K562 (cell line): Measurements from ENCODE around the gene SLC35F4. TPM values are rescaled to one million over a fixed set of nuclear protein-coding genes. Genes with fewer than 3 reads are reported as not detected.

Experiments used
- ATAC-seq: fragments of 200-7000 bp; cut with Tn5 transposase; 3 replicates; pipeline ENCODE4 v1.9.1; 2020; ENCODE audit warnings: moderate library complexity
- BruUV-seq: library from RNA; stranded (reverse); fragments of 400-500 nt; replicated peaks from 2 replicates; lab custom pipeline; 2021; lab: Mats Ljungman, UMichigan
- CTCF ChIA-PET: fragments of 300-600 bp; formaldehyde crosslinking; extraction: SDS; loops from one replicate; lab custom pipeline; 2021; ENCODE audit warnings: low intra/inter-chr PET ratio; lab: Yijun Ruan, JAX
- POLR2A ChIA-PET: fragments of 300-600, 350-650 bp; sonication (Branson Sonifier 250); formaldehyde crosslinking; extraction: SDS; loops from one replicate; lab custom pipeline; 2021; ENCODE audit warnings: antibody characterized with exemption, inconsistent platforms; lab: Yijun Ruan, JAX
- DNase-seq, 4 experiments: peaks; one replicate each; pipeline versions ENCODE4 v3.0.0 to v3.0.0-alpha.2; 2011 to 2018; ENCODE audit warnings: low spot score in 3 of 4, mixed read lengths in 3 of 4; ENCODE audit errors: extremely low read depth in 1 of 4
- FAIRE-seq: peaks from 2 replicates; lab custom pipeline; 2011; peaks lifted over from hg19 to GRCh38; lab: Jason Lieb, UNC
- H2AFZ ChIP-seq: 2 replicates; pipeline ENCODE4 v1.6.0; 2011; ENCODE audit warnings: low read depth, low read length, control low read depth, inconsistent platforms
- H3K27ac ChIP-seq: fragments of 200-600 bp; 3 replicates; pipeline ENCODE4 v1.8.0; 2011; ENCODE audit warnings: low read depth, mild to moderate bottlenecking, control low read depth, inconsistent platforms, low read length, moderate library complexity, mixed read lengths; ENCODE audit errors: extremely low read depth
- H3K27me3 ChIP-seq, 2 experiments: fragments of 300-600 bp in 1 of 2; 2 replicates in 1 of 2; 3 replicates in 1 of 2; pipeline versions ENCODE4 v1.6.0 to v1.8.0; 2011; ENCODE audit warnings: inconsistent platforms in 2 of 2, low read length in 2 of 2, mild to moderate bottlenecking in 1 of 2, mixed read lengths in 1 of 2, moderate library complexity in 1 of 2; ENCODE audit not compliant: control insufficient read depth in 2 of 2, insufficient read depth in 2 of 2
- H3K36me3 ChIP-seq: fragments of 300-600 bp; 3 replicates; pipeline ENCODE4 v1.8.0; 2011; ENCODE audit warnings: mild to moderate bottlenecking, low read length, inconsistent platforms; ENCODE audit not compliant: control insufficient read depth, insufficient read depth
- H3K4me1 ChIP-seq, 2 experiments: fragments of 200-600 bp in 1 of 2; replicated peaks in 1 of 2; 2 replicates in 1 of 2; 3 replicates in 1 of 2; pipeline versions ENCODE4 v1.5.1 to v1.8.0; 2011; ENCODE audit warnings: inconsistent platforms in 2 of 2, low read length in 2 of 2, mild to moderate bottlenecking in 1 of 2, mixed read lengths in 1 of 2, moderate library complexity in 1 of 2; ENCODE audit not compliant: control insufficient read depth in 2 of 2, insufficient read depth in 2 of 2
- H3K4me2 ChIP-seq: 2 replicates; pipeline ENCODE4 v1.6.1; 2011; ENCODE audit warnings: low read length, control low read depth, inconsistent platforms, mixed read lengths; ENCODE audit not compliant: insufficient read depth
- H3K4me3 ChIP-seq: fragments of 200-600 bp; sonication (generic), shearing (Covaris generic); 2 replicates; pipeline ENCODE4 v1.5.1; 2016; ENCODE audit warnings: control low read depth, inconsistent platforms
- H3K79me2 ChIP-seq: fragments of 200-600 bp; 3 replicates; pipeline ENCODE4 v1.8.0; 2011; ENCODE audit warnings: low read length, inconsistent platforms; ENCODE audit not compliant: control insufficient read depth, insufficient read depth
- H3K9ac ChIP-seq, 2 experiments: 2 replicates each; pipeline versions ENCODE4 v1.6.0 to v1.6.1; 2011; ENCODE audit warnings: low read depth in 2 of 2, low read length in 2 of 2, control low read depth in 1 of 2, inconsistent platforms in 1 of 2, mild to moderate bottlenecking in 1 of 2, mixed read lengths in 1 of 2; ENCODE audit not compliant: insufficient read depth in 1 of 2
- H3K9me1 ChIP-seq: one replicate; pipeline ENCODE4 v1.6.0; 2011; ENCODE audit warnings: inconsistent platforms, mild to moderate bottlenecking, low read length, moderate library complexity; ENCODE audit not compliant: control insufficient read depth, insufficient read depth
- H3K9me3 ChIP-seq: replicated peaks from 2 replicates; pipeline ENCODE4 v1.5.1; 2011; ENCODE audit warnings: low read depth, low read length, inconsistent platforms; ENCODE audit not compliant: control insufficient read depth, insufficient read depth
- H4K20me1 ChIP-seq: replicated peaks from 2 replicates; pipeline ENCODE4 v1.6.1; 2011; ENCODE audit warnings: low read length, inconsistent platforms, mixed read lengths; ENCODE audit not compliant: control insufficient read depth, insufficient read depth
- CBX5 ChIP-seq: IDR thresholded peaks from 2 replicates; pipeline ENCODE4 v1.6.1; 2014; ENCODE audit warnings: low read depth, borderline replicate concordance
- CEBPB ChIP-seq: fragments of 450-650 bp; IDR thresholded peaks from 2 replicates; pipeline ENCODE4 v1.6.1; 2016; ENCODE audit warnings: missing genetic modification characterization, missing compliant biosample characterization
- KLF16 ChIP-seq: IDR thresholded peaks from 2 replicates; pipeline ENCODE4 v1.6.1; 2016; ENCODE audit warnings: antibody characterized with exemption
- NR1H2 ChIP-seq: sonication (generic); formaldehyde crosslinking; IDR thresholded peaks from 2 replicates; pipeline ENCODE4 v1.4.0; 2020; ENCODE audit warnings: mild to moderate bottlenecking, missing genetic modification reagents
- PTBP1 ChIP-seq: fragments of 200-400 bp; formaldehyde crosslinking; IDR thresholded peaks from 2 replicates; pipeline ENCODE4 v1.6.1; 2017; ENCODE audit warnings: low read depth, low read length
- WGBS: fragments of 100-300 bp; shearing (Covaris generic); methylation state at CpG from one replicate; pipeline ENCODE4 v1.1.6; 2016; ENCODE audit warnings: low coverage, mixed read lengths; ENCODE audit not compliant: insufficient coverage; ENCODE audit errors: missing lambda C conversion rate; 5-methylcytosine and 5-hydroxymethylcytosine counted together
- in situ Hi-C: fragments of 300-500 bp; cut with MboI; formaldehyde crosslinking; loops from 4 replicates; pipeline ENCODE4 v1.15.0; 2018; ENCODE audit warnings: inconsistent platforms, mixed read lengths
- intact Hi-C: fragments of 100-400 bp; cut with micrococcal nuclease; formaldehyde crosslinking; loops from 2 replicates; pipeline ENCODE4 v1.14.2; 2022
- polyA plus RNA-seq, 8 experiments: library from polyadenylated mRNA; depleted of rRNA in 4 of 8; stranded (reverse) in 5 of 8; unstranded in 3 of 8; fragments of >200 nt; fragmentation: Nextera tagmentation in 2 of 8; fragmentation: Illumina TruSeq in 1 of 8; extraction: Ambion mirVana in 2 of 8; extraction: Trizol in 1 of 8; gene quantifications; 2 replicates each; pipeline versions ENCODE4 v1.2.1 to v1.2.3, GENCODE V29; 2011 to 2014; ENCODE audit warnings: inconsistent platforms in 1 of 8, missing spikeins in 1 of 8
- total RNA-seq, 7 experiments: library from RNA; depleted of rRNA in 6 of 7; stranded (reverse); fragments of >200 nt in 6 of 7; fragmentation: Illumina TruSeq in 2 of 7; extraction: Trizol in 2 of 7; gene quantifications; 2 replicates each; pipeline versions ENCODE4 v1.2.1 to v1.2.3, GENCODE V29; 2011 to 2021; ENCODE audit warnings: low replicate concordance in 1 of 7
- TF ChIP-seq, protein P1 (sequence below): fragments of 250-450 bp; sonication (Bioruptor Pico); IDR thresholded peaks from 2 replicates; pipeline ENCODE4 v1.8.0; 2021; ENCODE audit warnings: mild to moderate bottlenecking, moderate library complexity

The SLC35F4 gene
- total and polyA plus RNA-seq, 9 of the 15 experiments (the other 6 are each of a cell fraction or from before 2014, with no cell fraction given), result 0.01 TPM; not detected in 8

DNA sequence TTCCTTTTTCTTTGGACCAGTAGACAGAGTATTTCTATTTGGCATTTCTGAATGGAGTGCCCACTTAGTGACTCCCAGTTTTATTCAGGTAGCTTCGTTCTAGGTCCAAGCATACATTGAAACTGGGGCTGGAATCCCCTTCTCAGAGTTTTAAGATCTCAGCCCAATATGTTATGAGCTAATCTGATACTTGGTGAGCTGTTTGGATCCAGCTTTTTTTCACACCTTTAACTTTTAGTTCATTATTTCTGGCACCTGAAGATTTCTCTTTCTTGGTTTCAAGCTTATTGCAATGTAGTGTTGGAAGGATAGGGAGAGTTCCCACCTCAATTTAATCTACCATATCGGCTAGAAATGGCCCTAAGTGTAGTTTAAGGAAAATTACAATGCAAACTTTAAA lies 318.8 kb downstream of the SLC35F4 start:
- no peaks in the 10 kb centered on the region for H3K36me3 ChIP-seq
- in situ Hi-C loops, result no loop called here
- BruUV-seq, result no TSS peak
- no peak overlapping the region for H3K4me3 ChIP-seq
- no peaks in the 10 kb centered on the region for H3K27me3 ChIP-seq
- POLR2A ChIA-PET, result interaction anchor here (0.9 kb wide), 1 partner anchor 11 kb away, joined by 3 read pairs; no protein-coding TSS in a partner anchor
- H4K20me1 ChIP-seq, result no peaks in the 10 kb centered on the region
- TF ChIP-seq NR1H2 (CRISPR knock-in tag), result no peak
- TF ChIP-seq PTBP1, result no peak
- TF ChIP-seq, protein P1, sequence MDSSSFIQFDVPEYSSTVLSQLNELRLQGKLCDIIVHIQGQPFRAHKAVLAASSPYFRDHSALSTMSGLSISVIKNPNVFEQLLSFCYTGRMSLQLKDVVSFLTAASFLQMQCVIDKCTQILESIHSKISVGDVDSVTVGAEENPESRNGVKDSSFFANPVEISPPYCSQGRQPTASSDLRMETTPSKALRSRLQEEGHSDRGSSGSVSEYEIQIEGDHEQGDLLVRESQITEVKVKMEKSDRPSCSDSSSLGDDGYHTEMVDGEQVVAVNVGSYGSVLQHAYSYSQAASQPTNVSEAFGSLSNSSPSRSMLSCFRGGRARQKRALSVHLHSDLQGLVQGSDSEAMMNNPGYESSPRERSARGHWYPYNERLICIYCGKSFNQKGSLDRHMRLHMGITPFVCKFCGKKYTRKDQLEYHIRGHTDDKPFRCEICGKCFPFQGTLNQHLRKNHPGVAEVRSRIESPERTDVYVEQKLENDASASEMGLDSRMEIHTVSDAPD (CRISPR knock-in tag), result no peak
- TF ChIP-seq CEBPB, result no peak
- TF ChIP-seq KLF16, result no peak
- TF ChIP-seq CBX5, result no peak
- no peak overlapping the region for H2AFZ ChIP-seq
- H3K9me1 ChIP-seq, result no peaks in the 10 kb centered on the region
- H3K27ac ChIP-seq, result no peak overlapping the region
- DNase-seq, result no peak
- no peaks in the 10 kb centered on the region for H3K9me3 ChIP-seq
- FAIRE-seq, result no peak
- intact Hi-C loops, result no loop called here
- H3K4me1 ChIP-seq, result no peaks in the 10 kb centered on the region
- ATAC-seq, result no peak
- H3K9ac ChIP-seq, result no peak overlapping the region
- WGBS, result 0% methylated on average over 2 of the region's 2 CpGs
- H3K79me2 ChIP-seq, result no peaks in the 10 kb centered on the region
- H3K4me2 ChIP-seq, result no peak overlapping the region
- CTCF ChIA-PET, result no interaction called here
